ENCODE measurements around the gene ALG1.
"Not testable (repeated sequence)": the region's sequence is repeated elsewhere in the genome, so short reads cannot be mapped to it uniquely, and the experiment has no call there.

- TF ChIP-seq CTCF (optimal IDR thresholded peaks at IDR 0.05 in 1 of 3, IDR thresholded peaks at IDR 0.05 in 1 of 3, conservative IDR thresholded peaks at IDR 0.05 in 1 of 3; ENCODE audit: extremely low read depth in 1 of 3, insufficient read depth in 2 of 3, low read length in 3 of 3); EZH2 (IDR thresholded peaks at IDR 0.05; ENCODE audit: low read length): not testable (repeated sequence)
Observed at GRCh38 chr16:5085716-5086115, 14.1 kb downstream of the ALG1 start.

Measured in keratinocyte (primary cell).